NB4 (cell line): ENCODE data around the gene ASB16.

Experiments
- CTCF ChIP-seq: IDR thresholded peaks from one replicate; pipeline ENCODE4 v1.5.1; 2012; ENCODE audit warnings: low read depth, low read length
- MAX ChIP-seq: IDR thresholded peaks from 2 replicates; pipeline ENCODE4 v1.6.1; 2011; ENCODE audit warnings: low read depth, low read length

GRCh38 chr17:44170499-44171201 lies at the start of gene ASB16:
- TF ChIP-seq CTCF (no peak), MAX (no peak)
